Measurements from ENCODE around the gene CLMP.

DNA sequence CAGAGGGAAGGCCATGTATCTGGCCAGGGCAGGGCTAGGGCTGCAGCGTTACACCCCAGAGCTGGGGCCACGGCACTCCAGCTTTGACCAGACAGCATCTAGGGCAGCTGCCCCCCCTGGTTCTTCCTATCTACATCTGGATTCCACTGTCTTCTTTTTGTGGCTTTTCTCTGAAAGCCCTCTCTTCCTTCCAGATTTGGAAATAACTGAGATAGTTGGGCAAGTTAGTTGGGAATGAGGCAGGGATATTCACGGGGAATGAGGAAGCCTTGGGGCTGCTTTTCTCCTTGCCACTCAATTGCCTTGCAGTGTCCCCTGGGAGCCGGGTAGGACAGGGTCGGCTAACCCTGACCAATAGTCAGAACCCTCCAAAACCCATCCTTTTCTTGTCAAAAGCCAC, 26.8 kb downstream of the CLMP start:
- TF ChIP-seq, protein P1, sequence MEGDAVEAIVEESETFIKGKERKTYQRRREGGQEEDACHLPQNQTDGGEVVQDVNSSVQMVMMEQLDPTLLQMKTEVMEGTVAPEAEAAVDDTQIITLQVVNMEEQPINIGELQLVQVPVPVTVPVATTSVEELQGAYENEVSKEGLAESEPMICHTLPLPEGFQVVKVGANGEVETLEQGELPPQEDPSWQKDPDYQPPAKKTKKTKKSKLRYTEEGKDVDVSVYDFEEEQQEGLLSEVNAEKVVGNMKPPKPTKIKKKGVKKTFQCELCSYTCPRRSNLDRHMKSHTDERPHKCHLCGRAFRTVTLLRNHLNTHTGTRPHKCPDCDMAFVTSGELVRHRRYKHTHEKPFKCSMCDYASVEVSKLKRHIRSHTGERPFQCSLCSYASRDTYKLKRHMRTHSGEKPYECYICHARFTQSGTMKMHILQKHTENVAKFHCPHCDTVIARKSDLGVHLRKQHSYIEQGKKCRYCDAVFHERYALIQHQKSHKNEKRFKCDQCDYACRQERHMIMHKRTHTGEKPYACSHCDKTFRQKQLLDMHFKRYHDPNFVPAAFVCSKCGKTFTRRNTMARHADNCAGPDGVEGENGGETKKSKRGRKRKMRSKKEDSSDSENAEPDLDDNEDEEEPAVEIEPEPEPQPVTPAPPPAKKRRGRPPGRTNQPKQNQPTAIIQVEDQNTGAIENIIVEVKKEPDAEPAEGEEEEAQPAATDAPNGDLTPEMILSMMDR (conservative IDR thresholded peaks at IDR 0.05; ENCODE audit: low read depth in 2 of 2) = no peak
- TF ChIP-seq EZH2 (IDR thresholded peaks at IDR 0.05; ENCODE audit: low read depth, unreplicated experiment) = no peak
- no peak for TF ChIP-seq POLR2AphosphoS5 (IDR thresholded peaks at IDR 0.05; ENCODE audit: low read depth)
- TF ChIP-seq, protein P2, sequence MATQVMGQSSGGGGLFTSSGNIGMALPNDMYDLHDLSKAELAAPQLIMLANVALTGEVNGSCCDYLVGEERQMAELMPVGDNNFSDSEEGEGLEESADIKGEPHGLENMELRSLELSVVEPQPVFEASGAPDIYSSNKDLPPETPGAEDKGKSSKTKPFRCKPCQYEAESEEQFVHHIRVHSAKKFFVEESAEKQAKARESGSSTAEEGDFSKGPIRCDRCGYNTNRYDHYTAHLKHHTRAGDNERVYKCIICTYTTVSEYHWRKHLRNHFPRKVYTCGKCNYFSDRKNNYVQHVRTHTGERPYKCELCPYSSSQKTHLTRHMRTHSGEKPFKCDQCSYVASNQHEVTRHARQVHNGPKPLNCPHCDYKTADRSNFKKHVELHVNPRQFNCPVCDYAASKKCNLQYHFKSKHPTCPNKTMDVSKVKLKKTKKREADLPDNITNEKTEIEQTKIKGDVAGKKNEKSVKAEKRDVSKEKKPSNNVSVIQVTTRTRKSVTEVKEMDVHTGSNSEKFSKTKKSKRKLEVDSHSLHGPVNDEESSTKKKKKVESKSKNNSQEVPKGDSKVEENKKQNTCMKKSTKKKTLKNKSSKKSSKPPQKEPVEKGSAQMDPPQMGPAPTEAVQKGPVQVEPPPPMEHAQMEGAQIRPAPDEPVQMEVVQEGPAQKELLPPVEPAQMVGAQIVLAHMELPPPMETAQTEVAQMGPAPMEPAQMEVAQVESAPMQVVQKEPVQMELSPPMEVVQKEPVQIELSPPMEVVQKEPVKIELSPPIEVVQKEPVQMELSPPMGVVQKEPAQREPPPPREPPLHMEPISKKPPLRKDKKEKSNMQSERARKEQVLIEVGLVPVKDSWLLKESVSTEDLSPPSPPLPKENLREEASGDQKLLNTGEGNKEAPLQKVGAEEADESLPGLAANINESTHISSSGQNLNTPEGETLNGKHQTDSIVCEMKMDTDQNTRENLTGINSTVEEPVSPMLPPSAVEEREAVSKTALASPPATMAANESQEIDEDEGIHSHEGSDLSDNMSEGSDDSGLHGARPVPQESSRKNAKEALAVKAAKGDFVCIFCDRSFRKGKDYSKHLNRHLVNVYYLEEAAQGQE (IDR thresholded peaks at IDR 0.05; ENCODE audit: unreplicated experiment) = no peak
- no peak for TF ChIP-seq EZH2phosphoT487 (IDR thresholded peaks at IDR 0.05; ENCODE audit: unreplicated experiment)
- no peak for TF ChIP-seq JUNB (IDR thresholded peaks at IDR 0.05; ENCODE audit: unreplicated experiment)
- no peak for TF ChIP-seq CREB1 (CRISPR knock-in tag; IDR thresholded peaks at IDR 0.05; ENCODE audit: low read depth)
- no peak for TF ChIP-seq ZNF462 (CRISPR knock-in tag; IDR thresholded peaks at IDR 0.05)
- TF ChIP-seq ETS1 (IDR thresholded peaks at IDR 0.05) = no peak
- TF ChIP-seq ZNF331 (CRISPR knock-in tag; IDR thresholded peaks at IDR 0.05; ENCODE audit: low read depth) = no peak
- no peak for TF ChIP-seq ZNF114 (CRISPR knock-in tag; IDR thresholded peaks at IDR 0.05)
- no peak for TF ChIP-seq NANOG (IDR thresholded peaks at IDR 0.05; ENCODE audit: borderline replicate concordance)
- no peak for TF ChIP-seq STAT1 (IDR thresholded peaks at IDR 0.05; ENCODE audit: unreplicated experiment)
